Body of pancreas (tissue), 4 donors: ENCODE results near the gene CDK5RAP2. TPM values are rescaled to one million over a fixed set of nuclear protein-coding genes. Genes with fewer than 3 reads are reported as not detected.

ENCODE experiments used
- ATAC-seq: fragments of 150-250 bp; one replicate; pipeline ENCODE4 v1.9.1; 2016
- DNase-seq, 4 donors: peaks; one replicate each; pipeline ENCODE4 v3.0.0-alpha.2; 2019
- H3K27ac ChIP-seq, 4 donors: fragments of 200-600 bp; sonication (generic); 1 replicate in 3 of 4; 2 replicates in 1 of 4; pipeline versions ENCODE4 v1.5.1 to v1.6.1; 2016 to 2019; ENCODE audit warnings: mild to moderate bottlenecking in 1 of 4, mixed read lengths in 1 of 4, moderate library complexity in 1 of 4
- H3K27me3 ChIP-seq, 2 donors: fragments of 200-600 bp; sonication (generic); one replicate each; pipeline ENCODE4 v1.6.0; 2016; ENCODE audit warnings: mild to moderate bottlenecking in 1 of 2
- H3K36me3 ChIP-seq, 2 donors: fragments of 200-600 bp; sonication (generic); replicated peaks in 1 of 2; 2 replicates each; pipeline ENCODE4 v1.5.1; 2016; ENCODE audit warnings: low read depth in 2 of 2; ENCODE audit not compliant: insufficient read depth in 1 of 2
- H3K4me1 ChIP-seq: fragments of 200-600 bp; sonication (generic); one replicate; pipeline ENCODE4 v1.6.0; 2016
- H3K4me3 ChIP-seq, 2 donors: fragments of 200-600 bp; sonication (generic); 1 replicate in 1 of 2; 2 replicates in 1 of 2; pipeline ENCODE4 v1.5.1; 2016 to 2019
- H3K9me3 ChIP-seq, 3 donors: fragments of 200-600 bp; sonication (generic); 1 replicate in 2 of 3; 2 replicates in 1 of 3; pipeline ENCODE4 v1.5.1; 2016
- CTCF ChIP-seq, 7 experiments: fragments of 450-650 bp in 4 of 7; fragments of 200-600 bp in 3 of 7; sonication (generic) in 3 of 7; IDR thresholded peaks; one replicate each; pipeline ENCODE4 v1.5.1; 2016 to 2019; ENCODE audit warnings: antibody characterized with exemption in 7 of 7
- POLR2A ChIP-seq, 3 donors: fragments of 450-650 bp; IDR thresholded peaks; one replicate each; pipeline ENCODE4 v1.6.1; 2016; ENCODE audit warnings: antibody characterized with exemption in 3 of 3, mild to moderate bottlenecking in 2 of 3
- WGBS, 2 donors: methylation state at CpG; one replicate each; pipeline ENCODE4 v1.1.5; 2017; 5-methylcytosine and 5-hydroxymethylcytosine counted together
- intact Hi-C: fragments of 100-400 bp; cut with DNase I; formaldehyde crosslinking; loops from one replicate; pipeline ENCODE4 v1.15.1; 2023
- total RNA-seq, 2 donors: library from RNA; depleted of rRNA; stranded (reverse); fragments of >200 nt; gene quantifications; one replicate each; pipeline ENCODE4 v1.1.0, GENCODE V29; 2016

The CDK5RAP2 gene
- total RNA-seq, 2 donors from 2014 or later = 21.5 to 45.5 TPM

DNA sequence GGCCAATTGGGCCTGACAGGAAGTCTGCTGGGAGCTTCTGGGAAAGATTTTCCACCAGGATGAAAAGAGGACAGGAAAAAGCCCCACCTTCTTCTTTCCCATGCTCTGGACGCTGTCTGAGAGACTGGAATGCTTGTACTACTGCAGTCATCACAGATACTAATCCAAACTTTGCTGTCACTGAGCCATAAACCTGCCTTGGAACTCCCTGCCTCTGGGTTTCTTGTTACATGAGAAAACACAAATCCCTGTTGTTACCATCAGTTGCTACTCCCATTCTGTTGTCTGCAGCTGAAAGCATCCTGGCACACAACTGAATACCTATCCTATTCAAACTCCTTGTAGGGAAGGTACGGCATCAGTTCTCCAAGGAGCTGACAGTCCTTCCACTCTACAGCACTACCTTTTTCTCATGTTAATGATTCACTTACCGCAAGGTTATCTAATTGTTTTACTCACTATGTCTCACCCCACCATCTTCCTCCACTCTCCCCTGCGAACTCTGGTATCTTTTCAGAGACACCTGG is 167.5 kb downstream of the CDK5RAP2 start:
- no peak for DNase-seq
- no peaks in the 10 kb centered on the region for H3K27me3 ChIP-seq
- TF ChIP-seq CTCF (IDR thresholded peaks at IDR 0.05) = no peak
- TF ChIP-seq POLR2A (IDR thresholded peaks at IDR 0.05) = no peak
- no peak overlapping the region for H3K4me3 ChIP-seq
- H3K36me3 ChIP-seq = peaks cover 0 to 6% of the 10 kb centered on the region in 2 donors
- H3K4me1 ChIP-seq = no peaks in the 10 kb centered on the region
- WGBS, 2 donors = 89 to 92% methylated on average over 4 of the region's 4 CpGs
- H3K27ac ChIP-seq = no peak overlapping the region
- H3K9me3 ChIP-seq = no peaks in the 10 kb centered on the region
- intact Hi-C loops = no loop called here
- ATAC-seq = no peak

GRCh38 chr9:120411862-120412424 is 168.0 kb downstream of the CDK5RAP2 start:
- Histone ChIP-seq H3K4me1 (no peaks in the 10 kb centered on the region), H3K27ac (no peak overlapping the region), H3K27me3 (no peaks in the 10 kb centered on the region), H3K9me3 (no peaks in the 10 kb centered on the region), H3K4me3 (no peak overlapping the region), H3K36me3 (peaks cover 0 to 6% of the 10 kb centered on the region in 2 donors)
- DNase-seq (no peak), ATAC-seq (no peak)
- intact Hi-C loops = no loop called here
- WGBS, 2 donors = 85 to 94% methylated on average over 5 of the region's 5 CpGs
- no peak for TF ChIP-seq POLR2A (IDR thresholded peaks at IDR 0.05)
- TF ChIP-seq CTCF (IDR thresholded peaks at IDR 0.05) = no peak

DNA sequence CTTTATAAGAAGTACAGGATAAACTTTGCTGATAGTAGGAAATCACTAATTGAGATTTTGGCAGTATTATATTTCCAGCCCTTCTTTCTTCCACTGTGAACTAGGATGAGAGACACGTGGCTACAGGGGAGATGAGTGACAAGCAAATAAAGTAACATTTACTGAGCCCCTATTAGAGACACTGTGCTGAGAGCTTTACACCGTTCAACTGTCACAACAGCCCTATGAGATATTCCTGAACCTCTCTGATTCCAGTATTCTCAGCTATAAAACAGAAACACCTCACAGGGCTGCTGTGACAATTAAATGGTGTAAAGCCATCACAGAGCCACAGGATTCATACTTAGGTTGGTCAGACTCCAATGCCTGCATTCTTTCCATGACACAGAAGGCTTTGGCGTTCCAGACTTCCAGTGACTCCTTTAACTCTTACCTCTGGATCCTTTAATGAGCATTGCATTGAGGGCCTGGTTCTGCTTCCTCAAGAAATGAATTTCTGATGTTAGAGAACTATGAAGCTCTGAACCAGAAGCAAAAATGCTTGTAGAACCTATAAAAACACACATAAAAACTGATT is 169.0 kb downstream of the CDK5RAP2 start:
- no peak overlapping the region for H3K27ac ChIP-seq
- ATAC-seq = no peak
- WGBS, 2 donors = 76 to 82% methylated on average over 3 of the region's 3 CpGs

GRCh38 chr9:120408680-120409258 is 171.2 kb downstream of the CDK5RAP2 start:
- 94 to 97% methylated on average over 14 of the region's 14 CpGs for WGBS, 2 donors
- DNase-seq (no peak), ATAC-seq (no peak)
- no peaks in the 10 kb centered on the region for H3K4me1 ChIP-seq
- no peaks in the 10 kb centered on the region for H3K27me3 ChIP-seq
- peaks cover 0 to 7% of the 10 kb centered on the region in 2 donors for H3K36me3 ChIP-seq
- no peaks in the 10 kb centered on the region for H3K9me3 ChIP-seq
- no peak for TF ChIP-seq POLR2A (IDR thresholded peaks at IDR 0.05)
- TF ChIP-seq CTCF (IDR thresholded peaks at IDR 0.05) = no peak
- H3K27ac ChIP-seq = no peak overlapping the region
- no peak overlapping the region for H3K4me3 ChIP-seq
- intact Hi-C loops = no loop called here

More for the DNA sequence above, 169.0 kb downstream of the CDK5RAP2 start:
- H3K4me3 ChIP-seq = no peak overlapping the region
- TF ChIP-seq POLR2A (IDR thresholded peaks at IDR 0.05) (no peak), CTCF (IDR thresholded peaks at IDR 0.05) (no peak)
- peaks cover 0 to 6% of the 10 kb centered on the region in 2 donors for H3K36me3 ChIP-seq
- no peaks in the 10 kb centered on the region for H3K4me1 ChIP-seq
- H3K9me3 ChIP-seq = no peaks in the 10 kb centered on the region
- no peak for DNase-seq
- intact Hi-C loops = no loop called here
- no peaks in the 10 kb centered on the region for H3K27me3 ChIP-seq
